Measurements from ENCODE around the gene GLI3.

DNA sequence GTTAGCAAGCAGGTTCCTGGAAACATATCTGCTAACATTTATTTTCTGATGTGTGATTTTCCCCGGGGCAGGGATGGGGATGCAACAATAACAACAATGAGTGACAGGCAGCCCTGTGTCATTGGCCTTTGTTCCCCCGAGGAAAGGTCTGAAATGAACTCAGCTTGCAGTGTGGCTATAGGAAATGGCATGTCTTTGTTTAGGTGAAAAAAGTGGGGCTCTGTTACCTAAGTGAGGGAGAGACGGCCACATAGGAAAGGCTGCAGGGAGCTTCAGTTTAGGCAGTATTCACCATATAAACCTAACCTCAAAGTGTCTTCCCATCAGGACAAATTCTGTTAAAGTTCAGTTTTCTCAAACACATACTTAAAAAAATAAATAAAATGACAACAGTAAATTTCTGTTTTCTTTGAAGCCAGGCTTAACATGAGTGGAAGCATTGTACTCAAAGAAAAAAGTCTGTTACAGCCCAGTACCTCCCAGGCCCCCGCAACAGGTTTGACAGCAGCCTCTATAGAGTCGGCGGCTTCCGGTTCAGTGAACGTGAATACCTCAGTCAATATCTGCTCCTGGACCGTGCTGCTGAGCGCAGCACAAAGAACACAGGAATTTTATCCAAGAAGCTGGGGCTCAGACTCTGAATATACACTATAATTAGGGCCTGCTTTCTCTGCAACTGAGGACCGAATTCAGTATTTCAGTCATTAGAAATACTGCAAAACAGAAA, 168.3 kb downstream of the GLI3 start:
- no peak for TF ChIP-seq POLR2A (IDR thresholded peaks at IDR 0.05)
- TF ChIP-seq, protein P1, sequence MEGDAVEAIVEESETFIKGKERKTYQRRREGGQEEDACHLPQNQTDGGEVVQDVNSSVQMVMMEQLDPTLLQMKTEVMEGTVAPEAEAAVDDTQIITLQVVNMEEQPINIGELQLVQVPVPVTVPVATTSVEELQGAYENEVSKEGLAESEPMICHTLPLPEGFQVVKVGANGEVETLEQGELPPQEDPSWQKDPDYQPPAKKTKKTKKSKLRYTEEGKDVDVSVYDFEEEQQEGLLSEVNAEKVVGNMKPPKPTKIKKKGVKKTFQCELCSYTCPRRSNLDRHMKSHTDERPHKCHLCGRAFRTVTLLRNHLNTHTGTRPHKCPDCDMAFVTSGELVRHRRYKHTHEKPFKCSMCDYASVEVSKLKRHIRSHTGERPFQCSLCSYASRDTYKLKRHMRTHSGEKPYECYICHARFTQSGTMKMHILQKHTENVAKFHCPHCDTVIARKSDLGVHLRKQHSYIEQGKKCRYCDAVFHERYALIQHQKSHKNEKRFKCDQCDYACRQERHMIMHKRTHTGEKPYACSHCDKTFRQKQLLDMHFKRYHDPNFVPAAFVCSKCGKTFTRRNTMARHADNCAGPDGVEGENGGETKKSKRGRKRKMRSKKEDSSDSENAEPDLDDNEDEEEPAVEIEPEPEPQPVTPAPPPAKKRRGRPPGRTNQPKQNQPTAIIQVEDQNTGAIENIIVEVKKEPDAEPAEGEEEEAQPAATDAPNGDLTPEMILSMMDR (IDR thresholded peaks at IDR 0.05), result no peak
